ENCODE measurements around the gene MICU2. TPM values are rescaled to one million over a fixed set of nuclear protein-coding genes. Genes with fewer than 3 reads are reported as not detected.
A peak's percentile ranks its signal among the peaks of the same experiment; 100 is the strongest.

MICU2 gene
- total and polyA plus RNA-seq, 8 donors = 20.9 to 110 (median 45.5) TPM

DNA sequence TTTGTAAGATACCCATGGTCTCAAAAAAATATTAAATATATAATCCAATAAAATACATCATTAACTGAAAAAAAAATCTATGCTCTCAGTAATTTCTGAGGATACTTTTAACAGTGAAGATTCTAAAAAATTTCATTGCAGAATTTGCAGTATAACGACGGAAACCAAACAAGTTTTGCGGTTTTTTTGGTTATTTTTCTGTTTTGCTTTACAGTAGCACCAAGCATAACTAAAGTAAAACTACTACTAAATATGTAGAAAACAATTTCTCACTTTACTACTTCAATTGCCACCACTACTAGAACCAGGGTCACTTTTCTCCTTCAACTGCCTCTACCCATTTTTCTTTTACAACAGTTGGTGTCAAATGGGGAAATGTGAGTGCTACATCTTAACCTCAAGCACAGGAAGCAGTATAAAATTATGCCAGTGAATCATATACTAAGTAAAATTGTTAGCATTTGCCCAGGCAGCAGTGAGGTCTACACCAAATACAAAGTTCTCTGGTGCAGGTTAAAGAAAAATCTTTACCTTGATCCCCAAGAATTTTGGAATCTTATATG is 24.1 kb downstream of the MICU2 start:
- DNase-seq = peak in 1 of 2 donors; percentile 5
- Histone ChIP-seq H3K27me3 (no peaks in the 10 kb centered on the region), H3K36me3 (no peaks in the 10 kb centered on the region), H3K4me3 (no peak overlapping the region), H3K27ac (no peak overlapping the region), H3K9me3 (peaks cover 0 to 19% (median 8%) of the 10 kb centered on the region in 4 donors), H3K4me1 (peaks cover 0 to 4% (median 0%) of the 10 kb centered on the region in 4 donors)
- intact Hi-C loops (cut with DNase I; ENCODE audit: low total_unique reads) = no loop called here
- TF ChIP-seq, protein P1, sequence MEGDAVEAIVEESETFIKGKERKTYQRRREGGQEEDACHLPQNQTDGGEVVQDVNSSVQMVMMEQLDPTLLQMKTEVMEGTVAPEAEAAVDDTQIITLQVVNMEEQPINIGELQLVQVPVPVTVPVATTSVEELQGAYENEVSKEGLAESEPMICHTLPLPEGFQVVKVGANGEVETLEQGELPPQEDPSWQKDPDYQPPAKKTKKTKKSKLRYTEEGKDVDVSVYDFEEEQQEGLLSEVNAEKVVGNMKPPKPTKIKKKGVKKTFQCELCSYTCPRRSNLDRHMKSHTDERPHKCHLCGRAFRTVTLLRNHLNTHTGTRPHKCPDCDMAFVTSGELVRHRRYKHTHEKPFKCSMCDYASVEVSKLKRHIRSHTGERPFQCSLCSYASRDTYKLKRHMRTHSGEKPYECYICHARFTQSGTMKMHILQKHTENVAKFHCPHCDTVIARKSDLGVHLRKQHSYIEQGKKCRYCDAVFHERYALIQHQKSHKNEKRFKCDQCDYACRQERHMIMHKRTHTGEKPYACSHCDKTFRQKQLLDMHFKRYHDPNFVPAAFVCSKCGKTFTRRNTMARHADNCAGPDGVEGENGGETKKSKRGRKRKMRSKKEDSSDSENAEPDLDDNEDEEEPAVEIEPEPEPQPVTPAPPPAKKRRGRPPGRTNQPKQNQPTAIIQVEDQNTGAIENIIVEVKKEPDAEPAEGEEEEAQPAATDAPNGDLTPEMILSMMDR (IDR thresholded peaks at IDR 0.05) = no peak
- TF ChIP-seq EP300 (IDR thresholded peaks at IDR 0.05) (no peak), POLR2A (IDR thresholded peaks at IDR 0.05) (no peak), POLR2AphosphoS5 (IDR thresholded peaks at IDR 0.05) (no peak)
- WGBS, 5 donors = 80 to 93% (median 91%) methylated on average over 3 of the region's 3 CpGs

DNA sequence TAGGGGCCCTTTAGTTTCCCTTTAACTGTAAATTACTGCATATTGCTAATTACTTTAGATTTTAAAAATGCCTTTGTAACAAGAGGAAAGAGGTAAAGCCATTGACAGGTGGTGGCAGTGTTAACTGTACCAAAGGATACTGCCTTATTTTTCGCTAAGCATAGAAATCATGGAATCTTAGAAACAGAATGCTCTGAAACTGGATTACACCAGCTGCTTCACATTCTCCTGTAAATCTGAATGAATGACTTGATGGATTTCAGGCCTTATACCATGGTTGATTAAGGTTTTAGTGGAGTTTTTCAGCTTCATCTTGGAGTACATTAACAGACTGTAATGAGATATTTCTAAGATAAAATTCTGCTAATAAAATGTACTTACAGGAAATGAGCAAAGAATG is 25.2 kb downstream of the MICU2 start:
- Histone ChIP-seq H3K4me3 (no peak overlapping the region), H3K36me3 (no peaks in the 10 kb centered on the region), H3K4me1 (peaks cover 0 to 4% (median 0%) of the 10 kb centered on the region in 4 donors), H3K27me3 (no peaks in the 10 kb centered on the region), H3K9me3 (peaks cover 0 to 18% (median 8%) of the 10 kb centered on the region in 4 donors), H3K27ac (no peak overlapping the region)
- intact Hi-C loops (cut with DNase I; ENCODE audit: low total_unique reads) = no loop called here
- 30 to 92% (median 44%) methylated on average over 1 of the region's 1 CpG for WGBS, 5 donors
- no peak for DNase-seq
- TF ChIP-seq, protein P1 (IDR thresholded peaks at IDR 0.05) = no peak
- TF ChIP-seq EP300 (IDR thresholded peaks at IDR 0.05) (no peak), POLR2A (IDR thresholded peaks at IDR 0.05) (no peak), POLR2AphosphoS5 (IDR thresholded peaks at IDR 0.05) (no peak)

DNA sequence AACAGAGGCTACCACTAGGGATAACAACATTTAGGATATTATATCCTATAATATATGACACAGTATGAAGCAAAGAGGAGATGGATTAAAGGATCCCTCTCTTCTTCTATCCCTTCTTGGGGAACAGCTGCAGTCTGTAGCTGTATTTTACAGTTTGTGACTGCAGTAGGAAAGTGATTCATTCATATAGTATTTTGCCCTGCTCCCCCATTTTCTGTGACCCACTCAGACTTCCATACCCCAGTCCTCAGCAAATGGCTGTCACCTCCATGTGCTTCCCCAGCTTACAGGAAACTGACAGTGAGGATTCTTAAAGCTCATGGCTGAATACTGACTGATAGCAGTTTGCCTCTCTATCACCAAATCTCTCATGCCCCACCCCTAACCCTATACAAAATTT is 27.5 kb downstream of the MICU2 start:
- TF ChIP-seq POLR2AphosphoS5 (IDR thresholded peaks at IDR 0.05) = no peak
- TF ChIP-seq POLR2A (IDR thresholded peaks at IDR 0.05) = no peak
- no peak for TF ChIP-seq EP300 (IDR thresholded peaks at IDR 0.05)
- TF ChIP-seq, protein P1 (IDR thresholded peaks at IDR 0.05) = no peak
- Histone ChIP-seq H3K27me3 (no peaks in the 10 kb centered on the region), H3K4me3 (no peak overlapping the region), H3K4me1 (no peaks in the 10 kb centered on the region), H3K36me3 (no peaks in the 10 kb centered on the region), H3K27ac (no peak overlapping the region), H3K9me3 (no peaks in the 10 kb centered on the region)
- DNase-seq = no peak
- intact Hi-C loops (cut with DNase I; ENCODE audit: low total_unique reads) = no loop called here

DNA sequence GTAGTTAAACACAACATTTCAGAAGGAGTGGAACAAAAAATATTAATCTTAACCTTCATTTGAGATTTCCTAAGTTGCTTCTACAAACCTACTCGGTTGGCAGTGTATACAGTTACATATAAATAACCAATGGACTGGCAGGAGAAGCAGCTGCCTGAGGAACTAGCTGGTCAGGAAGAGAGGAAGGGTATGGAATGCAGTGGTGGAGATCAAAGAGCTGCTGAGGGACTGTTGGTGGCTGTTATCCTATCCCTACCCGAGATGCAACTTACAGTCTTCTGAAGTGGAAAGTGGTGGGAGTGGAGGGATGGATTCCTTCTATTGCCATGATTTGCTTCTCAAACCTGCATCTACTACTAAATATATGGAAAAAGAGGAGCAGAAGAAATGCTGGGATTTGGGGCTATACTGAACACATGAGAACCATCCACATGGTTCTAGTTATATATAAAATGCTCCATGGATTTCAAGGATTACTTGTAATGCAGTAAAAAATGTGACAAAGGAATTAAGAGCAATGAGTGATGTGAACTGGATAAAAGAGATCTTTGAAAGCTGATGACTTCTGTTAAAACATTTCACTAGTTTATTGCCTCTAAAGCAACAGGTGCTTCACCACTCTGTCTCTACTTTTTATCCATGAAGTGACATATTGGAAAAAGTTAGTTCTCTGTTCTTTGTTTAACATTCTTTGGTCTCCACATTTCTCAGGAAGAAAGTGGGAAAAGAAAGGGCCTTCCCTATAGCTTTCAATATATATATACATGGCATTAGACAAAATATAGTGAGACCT is 29.9 kb downstream of the MICU2 start:
- H3K36me3 ChIP-seq = no peaks in the 10 kb centered on the region
- H3K27me3 ChIP-seq = no peaks in the 10 kb centered on the region
- no peak for DNase-seq
- no peaks in the 10 kb centered on the region for H3K9me3 ChIP-seq
- TF ChIP-seq POLR2AphosphoS5 (IDR thresholded peaks at IDR 0.05) (no peak), POLR2A (IDR thresholded peaks at IDR 0.05) (no peak), EP300 (IDR thresholded peaks at IDR 0.05) (no peak)
- TF ChIP-seq, protein P1 (IDR thresholded peaks at IDR 0.05) = no peak
- WGBS, 5 donors = 68 to 81% (median 79%) methylated on average over 2 of the region's 2 CpGs
- peaks cover 0 to 11% (median 0%) of the 10 kb centered on the region in 4 donors for H3K4me1 ChIP-seq
- intact Hi-C loops (cut with DNase I; ENCODE audit: low total_unique reads) = no loop called here
- H3K27ac ChIP-seq = no peak overlapping the region
- no peak overlapping the region for H3K4me3 ChIP-seq
